ENCODE measurements around the gene RGL3. TPM values are rescaled to one million over a fixed set of nuclear protein-coding genes. Genes with fewer than 3 reads are reported as not detected.
"Not testable (repeated sequence)": the region's sequence is repeated elsewhere in the genome, so short reads cannot be mapped to it uniquely, and the experiment has no call there.

Gene RGL3
- total RNA-seq, 1 donor from 2014 or later, result 63.2 TPM

GRCh38 chr19:11408591-11408990, 10.5 kb downstream of the RGL3 start:
- intact Hi-C loops (cut with DNase I), result no loop called here
- no peak overlapping the region for H3K27ac ChIP-seq
- no peak for TF ChIP-seq CTCF (IDR thresholded peaks at IDR 0.05)
- H3K4me3 ChIP-seq, result no peak overlapping the region
- no peaks in the 10 kb centered on the region for H3K27me3 ChIP-seq
- no peak for DNase-seq (ENCODE audit: low spot score in 2 of 2)
- H3K4me1 ChIP-seq, result no peaks in the 10 kb centered on the region
- no peaks in the 10 kb centered on the region for H3K36me3 ChIP-seq
- no peaks in the 10 kb centered on the region for H3K9me3 ChIP-seq

GRCh38 chr19:11406703-11407236, 12.3 kb downstream of the RGL3 start:
- H3K27me3 ChIP-seq; H3K9me3 ChIP-seq; H3K27ac ChIP-seq; DNase-seq (ENCODE audit: low spot score in 2 of 2); H3K4me1 ChIP-seq; intact Hi-C loops (cut with DNase I); H3K36me3 ChIP-seq; H3K4me3 ChIP-seq: not testable (repeated sequence)

GRCh38 chr19:11405846-11406643, 13.1 kb downstream of the RGL3 start:
- H3K27me3 ChIP-seq, result no peaks in the 10 kb centered on the region
- no peak for DNase-seq (ENCODE audit: low spot score in 2 of 2)
- intact Hi-C loops (cut with DNase I), result no loop called here

GRCh38 chr19:11404588-11405222, 14.4 kb downstream of the RGL3 start:
- intact Hi-C loops (cut with DNase I), result no loop called here
- H3K9me3 ChIP-seq, result no peaks in the 10 kb centered on the region
- H3K4me1 ChIP-seq, result no peaks in the 10 kb centered on the region
- no peaks in the 10 kb centered on the region for H3K27me3 ChIP-seq
- no peak overlapping the region for H3K4me3 ChIP-seq
- peaks cover 1 to 6% of the 10 kb centered on the region in 2 donors for H3K36me3 ChIP-seq
- no peak overlapping the region for H3K27ac ChIP-seq
- TF ChIP-seq CTCF (IDR thresholded peaks at IDR 0.05), result no peak
- no peak for DNase-seq (ENCODE audit: low spot score in 2 of 2)

More at GRCh38 chr19:11405846-11406643, 13.1 kb downstream of the RGL3 start:
- TF ChIP-seq CTCF (IDR thresholded peaks at IDR 0.05), result peak in 1 of 3 experiments; percentile 21
- H3K4me1 ChIP-seq, result no peaks in the 10 kb centered on the region
- H3K27ac ChIP-seq, result no peak overlapping the region
- H3K4me3 ChIP-seq, result no peak overlapping the region
- H3K36me3 ChIP-seq, result peaks cover 0 to 5% of the 10 kb centered on the region in 2 donors
- no peaks in the 10 kb centered on the region for H3K9me3 ChIP-seq

GRCh38 chr19:11401808-11402543, 17.1 kb downstream of the RGL3 start:
- DNase-seq (ENCODE audit: low spot score in 2 of 2), result no peak
- no peak overlapping the region for H3K4me3 ChIP-seq
- intact Hi-C loops (cut with DNase I), result no loop called here
- no peaks in the 10 kb centered on the region for H3K4me1 ChIP-seq
- no peaks in the 10 kb centered on the region for H3K27me3 ChIP-seq
- H3K36me3 ChIP-seq, result peaks cover 5 to 13% of the 10 kb centered on the region in 2 donors
- H3K27ac ChIP-seq, result no peak overlapping the region
- H3K9me3 ChIP-seq, result no peaks in the 10 kb centered on the region
- no peak for TF ChIP-seq CTCF (IDR thresholded peaks at IDR 0.05)

Data from ascending aorta (tissue), 2 donors.